SU-DHL-6 (cell line): ENCODE data around the gene STRN.

Experiments
- H2AFZ ChIP-seq: fragments of 200-600 bp; sonication (generic); 2 replicates; pipeline ENCODE4 v1.6.1; 2014; ENCODE audit warnings: low read depth, mild to moderate bottlenecking, moderate library complexity, mixed read lengths, antibody characterized with exemption, low read length; ENCODE audit not compliant: severe bottlenecking
- H3F3A ChIP-seq: fragments of 200-600 bp; shearing (Covaris generic); 2 replicates; pipeline ENCODE4 v1.6.0; 2016; ENCODE audit warnings: antibody characterized with exemption, mild to moderate bottlenecking; ENCODE audit not compliant: insufficient read depth
- H3K27ac ChIP-seq: fragments of 200-600 bp; sonication (generic); 2 replicates; pipeline ENCODE4 v1.5.1; 2016; ENCODE audit warnings: low read depth, mild to moderate bottlenecking, low read length, moderate library complexity, mixed read lengths
- H3K27me3 ChIP-seq: fragments of 200-600 bp; sonication (generic), shearing (Covaris generic); 2 replicates; pipeline ENCODE4 v1.6.0; 2014; ENCODE audit warnings: mild to moderate bottlenecking, low read length
- H3K36me3 ChIP-seq: fragments of 200-600 bp; sonication (generic); 2 replicates; pipeline ENCODE4 v1.6.1; 2014; ENCODE audit warnings: mild to moderate bottlenecking, low read length, mixed read lengths
- H3K4me2 ChIP-seq: fragments of 300-600, 200-600 bp; shearing (Covaris generic), sonication (generic); 2 replicates; pipeline ENCODE4 v1.6.0; 2014; ENCODE audit warnings: low read length, low read depth, mild to moderate bottlenecking; ENCODE audit not compliant: poor library complexity, severe bottlenecking
- H3K4me3 ChIP-seq: fragments of 200-600 bp; sonication (generic); 2 replicates; pipeline ENCODE4 v1.5.1; 2014; ENCODE audit warnings: antibody characterized with exemption, low read length, mild to moderate bottlenecking, mixed read lengths; ENCODE audit not compliant: insufficient read depth, poor library complexity, severe bottlenecking
- H3K79me2 ChIP-seq: fragments of 200-600 bp; sonication (generic); 2 replicates; pipeline ENCODE4 v1.6.1; 2014; ENCODE audit warnings: mild to moderate bottlenecking, low read length, moderate library complexity; ENCODE audit not compliant: insufficient read depth
- H3K9ac ChIP-seq: fragments of 200-600 bp; sonication (generic); 2 replicates; pipeline ENCODE4 v1.7.0; 2014; ENCODE audit warnings: mild to moderate bottlenecking, low read length
- H3K9me2 ChIP-seq: fragments of 200-600 bp; sonication (generic); replicated peaks from 2 replicates; pipeline ENCODE4 v1.6.1; 2014; ENCODE audit warnings: low read length; ENCODE audit not compliant: insufficient read depth
- H3K9me3 ChIP-seq: fragments of 200-600 bp; sonication (generic); 2 replicates; pipeline ENCODE4 v1.6.1; 2014; ENCODE audit warnings: low read length, mixed read lengths; ENCODE audit not compliant: insufficient read depth
- H4K20me1 ChIP-seq: fragments of 200-600 bp; sonication (generic); 2 replicates; pipeline ENCODE4 v1.6.1; 2014; ENCODE audit warnings: low read depth, mild to moderate bottlenecking, antibody characterized with exemption, low read length, moderate library complexity, mixed read lengths
- EZH2phosphoT487 ChIP-seq: fragments of 200-600 bp; sonication (generic), shearing (Covaris generic); conservative IDR thresholded peaks from 2 replicates; pipeline ENCODE4 v1.6.1; 2018; ENCODE audit warnings: mild to moderate bottlenecking, antibody characterized with exemption, low read length, moderate library complexity, mixed read lengths
- TF ChIP-seq, protein P1 (sequence below): fragments of 200-600 bp; sonication (generic); IDR thresholded peaks from one replicate; pipeline ENCODE4 v1.5.1; 2017; ENCODE audit warnings: antibody characterized with exemption, mild to moderate bottlenecking, low read length, moderate library complexity; ENCODE audit not compliant: insufficient read depth, poor library complexity, severe bottlenecking

STRN gene

DNA sequence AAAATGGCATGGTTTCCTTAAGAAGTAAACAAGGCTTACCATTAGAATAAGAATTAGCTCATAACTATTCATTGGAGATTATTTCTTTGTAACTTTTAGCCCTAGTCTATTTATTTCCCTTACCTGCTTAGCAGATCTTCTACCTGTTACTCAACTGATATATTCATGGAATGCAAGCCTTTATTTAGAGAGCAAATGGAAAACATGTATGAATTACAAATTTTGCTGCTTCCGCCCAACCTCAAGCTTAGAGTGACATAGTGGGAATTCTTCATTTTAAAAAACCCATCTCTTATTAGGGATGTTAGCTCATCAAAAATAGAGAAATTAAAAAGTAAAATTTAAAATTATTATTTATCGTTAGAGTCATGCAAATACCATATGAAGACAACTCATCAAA is 110.9 kb downstream of the STRN start:
- no peaks in the 10 kb centered on the region for H3K27me3 ChIP-seq
- no peaks in the 10 kb centered on the region for H3K79me2 ChIP-seq
- H4K20me1 ChIP-seq, result no peaks in the 10 kb centered on the region
- H3K9ac ChIP-seq, result no peak overlapping the region
- TF ChIP-seq, protein P1, sequence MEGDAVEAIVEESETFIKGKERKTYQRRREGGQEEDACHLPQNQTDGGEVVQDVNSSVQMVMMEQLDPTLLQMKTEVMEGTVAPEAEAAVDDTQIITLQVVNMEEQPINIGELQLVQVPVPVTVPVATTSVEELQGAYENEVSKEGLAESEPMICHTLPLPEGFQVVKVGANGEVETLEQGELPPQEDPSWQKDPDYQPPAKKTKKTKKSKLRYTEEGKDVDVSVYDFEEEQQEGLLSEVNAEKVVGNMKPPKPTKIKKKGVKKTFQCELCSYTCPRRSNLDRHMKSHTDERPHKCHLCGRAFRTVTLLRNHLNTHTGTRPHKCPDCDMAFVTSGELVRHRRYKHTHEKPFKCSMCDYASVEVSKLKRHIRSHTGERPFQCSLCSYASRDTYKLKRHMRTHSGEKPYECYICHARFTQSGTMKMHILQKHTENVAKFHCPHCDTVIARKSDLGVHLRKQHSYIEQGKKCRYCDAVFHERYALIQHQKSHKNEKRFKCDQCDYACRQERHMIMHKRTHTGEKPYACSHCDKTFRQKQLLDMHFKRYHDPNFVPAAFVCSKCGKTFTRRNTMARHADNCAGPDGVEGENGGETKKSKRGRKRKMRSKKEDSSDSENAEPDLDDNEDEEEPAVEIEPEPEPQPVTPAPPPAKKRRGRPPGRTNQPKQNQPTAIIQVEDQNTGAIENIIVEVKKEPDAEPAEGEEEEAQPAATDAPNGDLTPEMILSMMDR, result no peak
- TF ChIP-seq EZH2phosphoT487, result no peak
- peaks cover 7% of the 10 kb centered on the region; the same call in 1 of the 2 replicates for H3K36me3 ChIP-seq
- H3K4me3 ChIP-seq, result no peak overlapping the region
- H3K27ac ChIP-seq, result no peak overlapping the region
- no peaks in the 10 kb centered on the region for H3K9me3 ChIP-seq
- H2AFZ ChIP-seq, result no peak overlapping the region
- H3K9me2 ChIP-seq, result no peaks in the 10 kb centered on the region
- no peak overlapping the region for H3K4me2 ChIP-seq
- no peaks in the 10 kb centered on the region for H3F3A ChIP-seq

DNA sequence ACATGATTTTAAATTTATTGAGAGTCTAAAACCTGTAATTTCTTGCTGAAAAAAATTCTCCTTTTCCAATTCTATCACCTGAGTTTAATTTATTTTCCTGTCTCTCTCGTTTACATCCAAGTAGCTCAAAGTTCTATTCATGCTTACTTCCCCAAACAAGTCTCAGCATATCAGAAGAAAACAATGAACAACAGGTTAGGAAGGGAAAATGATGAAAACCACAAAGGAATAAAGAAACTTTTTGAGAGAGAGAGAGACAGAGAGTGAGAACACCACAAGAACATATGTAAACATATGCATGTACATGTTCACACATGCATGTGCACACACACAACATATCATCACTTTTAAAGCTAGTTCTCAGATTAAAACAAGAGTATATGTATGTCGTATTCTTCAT is 112.1 kb downstream of the STRN start:
- Histone ChIP-seq H4K20me1 (no peaks in the 10 kb centered on the region), H3K4me3 (no peak overlapping the region), H3F3A (no peaks in the 10 kb centered on the region), H3K27me3 (no peaks in the 10 kb centered on the region), H3K79me2 (no peaks in the 10 kb centered on the region), H3K9ac (no peak overlapping the region), H3K27ac (no peak overlapping the region), H3K4me2 (no peak overlapping the region), H3K36me3 (peaks cover 8% of the 10 kb centered on the region; the same call in 1 of the 2 replicates), H3K9me3 (no peaks in the 10 kb centered on the region), H3K9me2 (no peaks in the 10 kb centered on the region), H2AFZ (no peak overlapping the region)
- TF ChIP-seq, protein P1, result no peak
- TF ChIP-seq EZH2phosphoT487, result no peak

DNA sequence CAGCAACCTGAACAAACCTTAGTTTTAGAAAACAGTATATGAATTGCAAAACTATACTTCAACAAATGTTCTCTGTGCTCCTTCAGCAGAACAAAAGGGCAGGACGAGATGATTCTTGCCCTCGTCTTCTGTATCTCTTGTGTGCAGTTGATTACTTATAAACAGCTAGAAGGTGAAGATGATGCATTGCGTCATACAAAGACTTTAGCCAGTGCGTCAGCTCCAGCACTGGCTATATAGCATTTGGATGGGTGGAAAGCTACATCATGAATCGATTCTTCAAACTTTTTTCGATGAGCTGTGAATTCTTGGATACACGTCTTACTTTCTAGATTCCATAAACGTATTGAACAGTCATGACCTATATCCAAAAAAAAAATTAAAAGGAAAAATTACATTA is 117.1 kb downstream of the STRN start:
- Histone ChIP-seq H3K9me2 (no peaks in the 10 kb centered on the region), H3K27ac (no peak overlapping the region), H3K36me3 (peaks cover 4% of the 10 kb centered on the region; the same call in 1 of the 2 replicates), H3K9me3 (no peaks in the 10 kb centered on the region), H3K9ac (no peak overlapping the region), H3K4me2 (no peak overlapping the region), H3K27me3 (no peaks in the 10 kb centered on the region), H4K20me1 (no peaks in the 10 kb centered on the region), H3K79me2 (no peaks in the 10 kb centered on the region), H2AFZ (no peak overlapping the region), H3F3A (no peaks in the 10 kb centered on the region), H3K4me3 (no peak overlapping the region)
- TF ChIP-seq EZH2phosphoT487, result no peak
- TF ChIP-seq, protein P1, result no peak

DNA sequence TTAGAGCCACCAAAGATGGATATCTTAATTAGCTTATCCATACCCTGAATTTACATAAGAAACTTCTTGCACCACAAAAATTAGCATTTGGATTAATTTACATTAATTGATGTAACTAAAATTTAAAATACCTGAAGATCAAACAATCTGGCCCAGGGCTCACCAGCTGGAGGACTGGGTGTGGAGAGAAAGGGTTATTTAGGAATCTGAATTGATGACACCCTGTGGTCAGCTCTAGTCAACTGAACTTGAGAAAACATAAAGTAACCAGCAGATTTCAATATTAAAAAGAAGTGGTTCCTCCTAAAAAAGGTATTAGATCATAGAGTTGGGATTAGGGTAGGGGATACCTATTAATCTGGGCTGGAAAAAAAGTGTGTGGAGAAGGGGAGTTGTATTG is 122.5 kb downstream of the STRN start:
- H3K27me3 ChIP-seq, result no peaks in the 10 kb centered on the region
- H3K36me3 ChIP-seq, result no peaks in the 10 kb centered on the region
- H3K79me2 ChIP-seq, result no peaks in the 10 kb centered on the region
- no peaks in the 10 kb centered on the region for H3K9me3 ChIP-seq
- no peak overlapping the region for H2AFZ ChIP-seq
- H3K9me2 ChIP-seq, result no peaks in the 10 kb centered on the region
- no peak overlapping the region for H3K27ac ChIP-seq
- no peaks in the 10 kb centered on the region for H3F3A ChIP-seq
- TF ChIP-seq EZH2phosphoT487, result no peak
- TF ChIP-seq, protein P1, result no peak
- no peak overlapping the region for H3K4me3 ChIP-seq
- H3K4me2 ChIP-seq, result no peak overlapping the region
- no peak overlapping the region for H3K9ac ChIP-seq
- H4K20me1 ChIP-seq, result no peaks in the 10 kb centered on the region
